Right kidney (tissue), 1 donor: ENCODE measurements around the gene PROM2.

Source experiments
- DNase-seq: peaks from one replicate; pipeline ENCODE4 v3.0.0-alpha.2; 2016

PROM2 gene

GRCh38 chr2:95307036-95307435 lies 32.8 kb downstream of the PROM2 start:
- DNase-seq, result no peak

DNA sequence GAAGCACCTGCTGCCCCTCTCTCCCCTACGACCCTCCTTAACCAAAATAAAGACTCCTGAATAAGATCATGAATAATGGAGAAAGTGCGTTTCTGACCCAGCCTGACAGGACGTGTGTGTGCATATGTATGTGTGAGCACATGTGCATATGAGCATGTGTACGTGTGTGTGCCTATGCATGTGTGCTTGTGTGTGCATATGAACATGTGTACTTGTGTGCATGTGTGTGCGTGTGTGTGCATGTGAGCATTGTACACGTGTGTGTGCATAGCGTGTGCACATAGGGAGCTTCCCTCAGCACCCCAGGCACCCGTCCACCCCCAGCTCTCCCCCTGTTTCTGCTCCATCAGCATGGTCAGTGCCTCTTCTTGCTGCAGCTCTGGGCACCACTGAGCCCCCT lies 33.6 kb downstream of the PROM2 start:
- no peak for DNase-seq

- DNase-seq, result no peak
Measured at GRCh38 chr2:95308426-95308990, 34.3 kb downstream of the PROM2 start.

- DNase-seq, result no peak
Measured at GRCh38 chr2:95309599-95309998, 35.4 kb downstream of the PROM2 start.

DNA sequence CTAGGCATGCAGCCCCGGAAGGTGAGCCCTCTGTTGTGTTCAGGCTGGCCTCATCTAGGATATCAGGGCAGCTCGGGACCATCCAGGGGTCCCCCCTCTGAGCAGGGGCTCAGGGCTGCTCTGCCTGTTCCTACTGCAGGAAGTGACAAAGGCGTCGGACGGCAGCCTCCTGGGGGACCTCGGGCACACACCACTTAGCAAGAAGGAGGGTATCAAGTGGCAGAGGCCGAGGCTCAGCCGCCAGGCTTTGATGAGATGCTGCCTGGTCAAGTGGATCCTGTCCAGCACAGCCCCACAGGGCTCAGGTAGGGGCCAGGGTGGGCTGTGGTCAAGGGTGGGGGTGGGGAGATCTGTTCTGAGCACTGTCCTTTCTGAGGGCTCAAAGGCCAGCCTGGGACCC lies 36.0 kb downstream of the PROM2 start:
- no peak for DNase-seq

- DNase-seq, result no peak
Measured at GRCh38 chr2:95310651-95311050, 36.4 kb downstream of the PROM2 start.

GRCh38 chr2:95311815-95312542 lies 37.7 kb downstream of the PROM2 start:
- DNase-seq, result no peak

- DNase-seq, result no peak
Measured at GRCh38 chr2:95312543-95313201, 38.4 kb downstream of the PROM2 start.

DNA sequence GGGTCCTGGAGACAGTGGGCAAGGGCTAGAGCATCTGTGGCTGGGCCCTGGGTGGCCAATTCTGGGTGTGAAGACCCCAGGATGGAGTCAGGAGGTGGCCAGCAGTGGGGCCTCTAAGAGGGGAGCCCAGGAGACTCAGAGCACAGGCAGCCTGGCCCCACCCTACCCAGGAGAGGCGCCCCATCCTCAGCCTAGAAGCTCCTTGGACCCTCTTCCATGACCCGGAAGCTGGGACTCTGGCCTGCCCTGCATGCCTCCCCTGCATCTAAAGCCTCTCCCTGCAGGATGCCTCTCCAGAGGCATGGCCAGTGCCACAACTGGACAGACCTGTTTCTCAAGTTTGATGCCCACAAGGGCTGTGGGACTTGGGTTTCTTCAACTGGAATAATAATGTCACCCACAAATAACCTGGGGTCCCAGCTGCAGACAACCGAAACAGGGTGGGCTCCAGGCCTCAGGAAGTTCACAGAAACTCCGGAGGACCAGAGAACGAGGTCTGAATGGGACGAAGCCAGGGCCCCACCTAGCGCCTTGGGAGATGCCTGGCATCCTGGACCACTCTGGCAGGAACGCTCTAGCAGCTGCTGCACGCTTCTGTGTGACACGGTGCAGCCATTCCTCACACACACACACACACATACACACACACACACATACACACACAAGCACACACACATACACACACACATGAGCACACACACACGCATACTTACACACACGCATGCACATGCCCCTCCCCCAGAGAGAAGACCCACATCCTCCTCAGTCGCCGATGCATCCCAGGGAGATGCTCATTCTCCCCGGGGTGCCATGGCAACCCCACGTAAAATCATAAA lies 39.3 kb downstream of the PROM2 start:
- no peak for DNase-seq

- no peak for DNase-seq
Measured at GRCh38 chr2:95314598-95314963, 40.3 kb downstream of the PROM2 start.

GRCh38 chr2:95314964-95315611 lies 40.8 kb downstream of the PROM2 start:
- peak; percentile 63 for DNase-seq

GRCh38 chr2:95315801-95316411 lies 41.7 kb downstream of the PROM2 start:
- no peak for DNase-seq

- no peak for DNase-seq
Measured at GRCh38 chr2:95316466-95317122, 42.3 kb downstream of the PROM2 start.

DNA sequence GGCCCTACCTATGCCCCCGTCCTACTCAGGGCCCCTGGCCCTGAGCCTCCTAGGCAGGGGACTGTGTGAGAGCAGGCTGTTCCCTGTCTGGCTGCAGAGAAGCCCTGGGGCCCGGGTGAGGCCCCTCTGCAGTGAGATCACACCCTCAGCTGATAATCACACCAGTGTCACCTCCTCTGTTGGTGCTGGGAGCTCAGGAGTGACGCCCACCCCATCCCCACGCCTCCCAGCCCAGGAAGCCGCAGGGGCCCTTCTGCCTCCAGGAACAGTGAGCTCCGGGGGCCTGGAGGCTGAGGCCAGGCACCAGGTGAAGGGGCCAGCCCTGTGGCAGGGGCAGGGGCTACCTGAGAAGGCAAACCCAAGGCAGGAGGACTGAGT lies 42.9 kb downstream of the PROM2 start:
- no peak for DNase-seq

DNA sequence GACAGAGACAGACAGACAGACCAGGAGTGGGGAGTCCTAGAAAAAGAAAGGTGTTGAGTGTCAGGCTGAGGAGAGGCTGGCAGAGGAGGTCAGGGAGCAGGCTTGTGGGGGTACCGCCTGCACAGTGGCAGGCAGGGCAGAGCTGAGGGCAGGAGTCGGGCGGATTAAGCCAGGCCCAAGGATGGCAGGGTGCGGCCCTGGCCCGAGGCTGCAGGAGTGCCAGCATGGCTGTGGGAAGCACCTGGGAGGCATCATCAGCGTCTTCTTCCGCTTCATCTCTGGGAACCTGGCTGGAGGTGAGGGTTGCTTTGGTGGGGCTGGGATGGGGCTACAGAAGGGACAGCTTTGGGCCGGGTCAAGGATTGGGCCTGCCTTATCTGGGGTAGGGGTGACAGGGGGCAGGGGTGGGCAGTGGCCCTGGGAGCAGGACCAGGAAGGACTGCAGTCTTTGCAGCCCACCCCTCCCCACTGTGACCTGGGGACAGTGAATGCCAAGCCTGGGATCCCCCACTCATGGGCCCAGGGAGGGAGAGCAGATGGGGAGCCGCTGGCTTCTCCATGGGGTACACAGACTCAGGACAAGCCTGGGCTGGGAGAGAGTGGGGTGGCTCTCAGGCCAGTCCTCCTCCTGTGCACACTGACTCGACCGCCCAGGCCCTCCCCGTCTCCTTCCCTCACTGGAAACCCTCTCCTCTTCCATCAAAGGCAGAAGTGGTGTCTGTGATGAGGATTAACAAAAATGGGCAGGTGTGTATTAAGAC lies 43.6 kb downstream of the PROM2 start:
- DNase-seq, result no peak

GRCh38 chr2:95318431-95319220 lies 44.4 kb downstream of the PROM2 start:
- no peak for DNase-seq

DNA sequence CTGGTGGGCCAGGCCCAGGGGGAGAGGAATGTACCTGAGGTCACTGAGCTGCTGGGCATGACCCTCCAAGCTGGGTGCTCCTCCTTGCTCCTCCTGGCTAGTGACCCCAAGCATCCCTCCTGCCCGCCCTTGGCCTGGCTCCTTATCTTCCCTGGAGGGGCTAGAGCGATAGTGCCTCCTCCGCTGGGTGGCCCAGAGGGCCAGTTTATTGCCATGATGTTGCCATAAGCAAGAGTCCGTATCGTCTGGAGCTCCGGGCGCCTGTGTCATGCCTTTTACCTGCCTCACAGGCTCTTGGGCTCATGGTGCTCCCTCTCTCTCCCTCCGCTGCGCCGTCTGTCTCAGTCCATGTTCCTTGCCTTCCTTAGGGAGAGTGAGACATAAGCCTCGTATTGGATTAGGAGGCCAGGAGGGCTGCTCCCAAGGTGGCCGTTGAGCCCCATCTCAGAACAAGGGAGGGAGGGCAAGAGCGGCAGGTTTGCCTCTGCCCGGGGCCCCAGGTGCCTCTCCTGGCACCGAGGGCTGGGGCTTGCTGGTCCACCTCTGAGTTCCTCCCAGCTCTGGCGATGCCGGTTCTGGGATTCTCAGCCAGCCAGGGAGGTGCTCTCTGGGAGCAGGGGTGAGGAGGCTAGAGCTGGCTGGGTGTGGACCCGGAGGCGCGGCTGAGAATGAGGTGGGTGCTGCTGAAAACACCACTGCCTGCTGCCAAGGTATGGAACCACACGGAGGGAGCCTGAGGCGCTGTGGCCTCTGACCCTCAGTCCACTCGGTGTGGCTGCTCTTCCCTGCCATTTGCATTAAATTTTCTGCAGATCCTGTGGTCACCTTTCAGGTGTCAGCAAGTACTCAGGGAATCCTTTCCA lies 45.5 kb downstream of the PROM2 start:
- no peak for DNase-seq

DNA sequence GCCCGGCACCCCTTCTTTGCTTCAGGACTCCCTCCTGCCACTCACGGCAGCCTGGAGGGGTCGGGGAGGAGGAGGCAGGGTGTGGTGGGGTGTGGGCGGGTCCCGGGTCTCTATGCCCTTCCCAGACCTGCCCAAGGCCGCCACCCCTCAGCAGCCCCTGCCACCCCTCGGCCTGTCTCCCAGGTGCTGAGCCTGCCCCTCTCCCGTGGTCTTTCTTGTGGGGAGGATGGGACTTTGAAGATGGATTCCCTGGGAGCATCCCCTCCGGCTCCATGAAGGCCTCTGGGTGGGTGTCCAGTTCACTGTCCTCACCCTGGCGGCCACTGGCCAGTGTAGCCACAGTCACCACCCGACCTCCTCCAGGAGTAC lies 46.1 kb downstream of the PROM2 start:
- no peak for DNase-seq
